NCI-H1417 (cell line): ENCODE data around the gene SLC1A1.
"Not testable (repeated sequence)": the region's sequence is repeated elsewhere in the genome, so short reads cannot be mapped to it uniquely, and the experiment has no call there.

Source experiments
- DNase-seq, 3 experiments: peaks; one replicate each; lab custom pipeline; 2025; lab: John Stamatoyannopoulos, UW

Gene SLC1A1

GRCh38 chr9:4541856-4542255 is 51.6 kb downstream of the SLC1A1 start:
- DNase-seq, result no peak

- DNase-seq, result not testable (repeated sequence)
Measured at GRCh38 chr9:4544714-4545113, 54.4 kb downstream of the SLC1A1 start.

GRCh38 chr9:4547016-4547415 is 56.7 kb downstream of the SLC1A1 start:
- no peak for DNase-seq

GRCh38 chr9:4548811-4549725 is 58.8 kb downstream of the SLC1A1 start:
- DNase-seq, result no peak

- no peak for DNase-seq
Measured at GRCh38 chr9:4549751-4550295, 59.6 kb downstream of the SLC1A1 start.

GRCh38 chr9:4550777-4551484 is 60.7 kb downstream of the SLC1A1 start:
- no peak for DNase-seq

- no peak for DNase-seq
Measured at GRCh38 chr9:4553951-4554381, 63.7 kb downstream of the SLC1A1 start.

GRCh38 chr9:4555236-4555635 is 65.0 kb downstream of the SLC1A1 start:
- peak; percentile 13 to 51 (median 31) for DNase-seq

- no peak for DNase-seq
Measured at GRCh38 chr9:4558371-4558998, 68.2 kb downstream of the SLC1A1 start.

- no peak for DNase-seq
Measured at GRCh38 chr9:4559261-4560182, 69.3 kb downstream of the SLC1A1 start.

- DNase-seq, result no peak
Measured at GRCh38 chr9:4563105-4563504, 72.8 kb downstream of the SLC1A1 start.

- no peak for DNase-seq
Measured at GRCh38 chr9:4566806-4567205, 76.5 kb downstream of the SLC1A1 start.

GRCh38 chr9:4567601-4568000 is 77.3 kb downstream of the SLC1A1 start:
- DNase-seq, result no peak

GRCh38 chr9:4569101-4569500 is 78.8 kb downstream of the SLC1A1 start:
- DNase-seq, result no peak

- no peak for DNase-seq
Measured at GRCh38 chr9:4572184-4572826, 82.0 kb downstream of the SLC1A1 start.

GRCh38 chr9:4573176-4573575 is 82.9 kb downstream of the SLC1A1 start:
- no peak for DNase-seq

GRCh38 chr9:4573634-4574389 is 83.5 kb downstream of the SLC1A1 start:
- DNase-seq, result peak in 2 of 3 experiments; percentile 41 to 80

- no peak for DNase-seq
Measured at GRCh38 chr9:4574657-4575243, 84.5 kb downstream of the SLC1A1 start.

GRCh38 chr9:4575997-4576396 is 85.7 kb downstream of the SLC1A1 start:
- DNase-seq, result no peak

GRCh38 chr9:4576448-4576847 is 86.2 kb downstream of the SLC1A1 start:
- no peak for DNase-seq
